HG02610 (cell line): ENCODE measurements around the gene RPL31.
A peak's percentile ranks its signal among the peaks of the same experiment; 100 is the strongest.

ENCODE experiments used
- ATAC-seq: cut with Tn5 transposase; IDR thresholded peaks from one replicate; pipeline ENCODE4 v1.9.1; 2021; ENCODE audit warnings: mild to moderate bottlenecking, moderate library complexity; ENCODE audit not compliant: unreplicated experiment

The RPL31 gene

GRCh38 chr2:100974712-100975520, 27.2 kb upstream of the RPL31 start:
- ATAC-seq: no peak

DNA sequence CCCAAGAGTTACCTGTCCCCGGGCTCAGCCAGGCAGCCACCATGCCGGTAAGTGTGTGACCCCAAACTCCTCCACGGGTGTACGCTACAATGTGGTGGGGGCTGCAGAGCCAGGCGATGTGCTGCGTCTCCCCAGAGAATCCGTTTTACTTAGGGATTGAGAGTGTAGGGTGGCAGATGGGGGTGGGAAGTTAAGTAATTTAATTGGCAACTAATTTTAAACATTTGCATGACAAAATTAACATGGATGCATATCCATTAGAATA, 26.6 kb upstream of the RPL31 start:
- no peak for ATAC-seq

DNA sequence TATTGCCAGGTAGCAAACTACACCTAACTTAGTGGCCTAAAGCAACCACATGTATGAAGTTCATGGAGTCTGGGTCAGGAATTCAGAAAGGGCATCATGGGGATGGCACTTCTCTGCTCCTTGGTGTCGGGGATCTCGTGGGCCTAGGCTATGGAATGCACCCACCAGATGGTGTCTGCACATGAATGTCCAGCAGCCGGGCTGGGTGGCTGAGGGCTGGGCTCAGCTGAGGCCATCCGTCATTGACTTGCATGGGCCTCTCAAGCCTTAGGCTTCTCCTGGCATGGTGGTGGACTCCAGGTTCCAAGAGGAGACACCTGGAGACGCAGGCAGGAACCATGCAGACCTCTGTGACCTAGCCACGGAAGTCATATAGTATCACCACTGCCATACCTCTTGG, 26.0 kb upstream of the RPL31 start:
- ATAC-seq: no peak

DNA sequence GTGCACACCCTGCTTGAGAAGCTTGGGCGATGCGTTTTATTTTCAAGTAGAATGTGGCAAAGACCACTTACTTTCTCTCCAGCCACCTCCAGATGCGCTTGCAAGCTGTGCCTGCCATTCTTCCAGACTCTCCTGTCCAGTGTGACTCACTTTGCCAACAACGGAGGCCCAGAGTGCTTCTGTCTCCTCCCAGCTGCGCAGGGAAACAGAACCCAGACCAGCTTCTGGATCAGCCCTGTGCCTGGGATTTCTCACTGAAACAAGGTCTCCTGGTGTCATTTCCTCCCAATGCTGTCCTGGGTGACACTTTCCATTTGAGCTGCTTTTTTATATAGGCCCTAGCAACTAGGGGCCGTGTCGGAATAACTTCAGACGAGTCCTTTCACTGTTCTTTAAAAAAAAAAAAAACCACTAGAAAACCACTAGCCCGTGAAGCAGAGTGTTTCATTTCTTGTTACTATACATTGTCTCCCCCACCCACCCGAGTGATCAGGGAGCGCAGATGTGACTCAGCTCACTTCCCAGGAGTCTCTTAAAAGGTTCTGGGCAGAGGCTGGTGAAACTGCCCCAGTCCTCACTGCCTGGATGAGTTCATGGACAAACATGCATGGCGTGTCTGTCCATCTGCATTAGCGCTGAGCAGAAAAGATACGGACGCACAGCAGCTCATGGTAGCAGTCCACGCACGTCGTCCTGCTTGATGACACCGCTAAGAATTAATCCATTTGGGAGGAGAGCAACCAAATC, 25.3 kb upstream of the RPL31 start:
- peak; percentile 68 for ATAC-seq

DNA sequence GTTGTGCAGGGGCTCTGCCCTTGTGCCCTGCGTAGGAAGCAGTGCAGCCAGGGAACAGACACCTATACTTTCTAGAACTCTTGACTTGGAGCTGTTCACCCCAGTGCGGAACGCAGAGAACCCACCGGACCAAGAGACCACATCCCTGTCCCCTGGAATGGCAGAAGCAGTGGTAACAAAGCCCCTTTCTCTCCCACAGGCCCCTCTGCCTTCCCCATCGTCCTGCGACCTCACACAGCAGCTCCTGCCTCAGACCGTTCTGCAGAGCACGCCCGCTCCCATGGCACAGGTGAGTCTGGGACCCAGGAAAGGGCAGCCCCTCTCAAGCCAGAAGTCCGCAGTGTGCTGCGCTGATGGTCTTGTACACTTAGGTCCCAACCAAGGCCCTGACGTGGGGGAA, 24.6 kb upstream of the RPL31 start:
- ATAC-seq: no peak

DNA sequence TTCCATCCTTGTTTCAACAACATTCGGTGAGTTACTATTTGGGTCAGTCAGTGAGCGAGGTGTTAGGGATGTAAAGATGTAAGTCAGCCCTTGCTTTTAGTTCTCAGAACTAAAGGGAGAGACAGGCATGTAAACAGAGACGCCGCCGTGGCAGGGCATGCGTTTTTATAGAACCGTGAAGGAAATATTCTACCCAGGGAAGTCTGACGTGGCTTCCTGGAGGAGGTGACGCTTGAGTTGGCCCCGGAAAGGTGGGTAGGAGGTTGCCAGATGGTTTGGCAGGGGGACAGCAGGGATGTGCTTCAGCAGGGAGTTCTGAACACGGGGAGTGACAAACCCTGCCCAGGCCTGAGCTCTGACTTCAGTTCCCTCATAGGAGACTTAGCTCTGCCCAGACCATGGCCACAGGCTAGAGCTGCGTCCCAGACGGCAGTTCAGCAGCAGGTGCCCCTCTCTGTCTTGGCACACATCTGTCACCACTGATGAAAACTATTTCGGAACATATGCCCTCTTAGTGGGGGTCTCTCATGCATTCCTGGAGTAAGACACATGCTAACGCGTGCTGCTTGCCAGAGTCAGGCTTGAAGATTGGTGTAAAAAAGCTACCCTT, 23.4 kb upstream of the RPL31 start:
- no peak for ATAC-seq

DNA sequence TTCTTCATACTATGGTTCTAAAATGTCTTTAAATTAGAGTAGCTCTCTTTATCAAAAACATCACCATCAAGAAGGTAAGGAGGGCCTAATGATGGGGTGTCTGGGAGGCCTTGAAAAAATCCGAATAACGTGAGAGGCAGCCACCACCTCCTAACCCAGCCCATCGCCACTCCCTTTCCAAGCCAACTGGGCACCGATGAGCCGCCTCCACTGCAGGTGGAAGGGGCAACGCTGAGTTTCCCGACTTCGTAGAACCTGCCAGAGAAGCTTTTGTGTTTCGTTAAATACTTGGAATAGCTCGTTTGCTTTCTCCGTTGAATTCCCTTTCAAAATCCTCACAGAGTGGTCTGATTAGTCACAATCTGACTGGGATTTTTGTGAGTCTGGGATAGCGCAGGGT, 22.0 kb upstream of the RPL31 start:
- no peak for ATAC-seq

DNA sequence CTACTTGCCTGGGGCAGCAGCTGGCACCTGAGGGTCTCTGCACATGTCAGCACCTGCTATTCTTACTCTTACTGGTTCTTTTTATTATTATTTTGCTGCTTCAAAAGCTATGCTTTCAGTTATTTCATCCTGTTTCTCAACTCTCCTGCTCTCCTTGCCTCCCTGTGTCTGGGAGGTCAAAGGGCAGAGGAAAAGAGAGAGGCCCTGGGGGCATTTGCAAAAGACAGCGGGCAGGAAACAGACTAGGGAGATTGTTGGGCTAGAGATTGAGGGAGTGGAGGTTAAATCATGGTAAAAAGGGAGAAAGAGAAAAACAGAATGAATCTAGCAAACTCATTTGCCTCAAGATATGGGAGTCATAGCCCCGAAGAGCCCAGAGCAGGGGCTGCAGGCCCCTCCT, 21.1 kb upstream of the RPL31 start:
- no peak for ATAC-seq

DNA sequence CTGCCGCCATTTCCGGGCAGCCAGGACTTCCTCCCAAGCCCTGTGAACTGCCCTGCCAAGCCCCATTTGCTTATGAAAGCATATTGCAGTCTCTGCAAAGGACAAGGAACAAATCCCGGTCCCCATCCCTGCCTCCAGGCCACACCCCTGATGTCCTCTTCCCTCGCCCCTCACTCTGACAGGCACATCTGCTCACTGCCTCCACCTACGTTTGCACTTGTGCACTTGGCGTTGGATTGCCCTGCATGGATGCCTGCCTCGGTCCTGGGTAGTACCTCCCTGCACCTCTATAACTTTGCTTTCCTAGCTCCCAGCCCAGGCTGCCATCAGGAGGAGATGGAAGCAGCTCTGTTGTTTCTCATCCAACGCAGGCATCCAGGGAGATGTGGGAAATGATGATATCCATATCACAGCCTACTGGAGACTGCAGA, 19.6 kb upstream of the RPL31 start:
- ATAC-seq: no peak

DNA sequence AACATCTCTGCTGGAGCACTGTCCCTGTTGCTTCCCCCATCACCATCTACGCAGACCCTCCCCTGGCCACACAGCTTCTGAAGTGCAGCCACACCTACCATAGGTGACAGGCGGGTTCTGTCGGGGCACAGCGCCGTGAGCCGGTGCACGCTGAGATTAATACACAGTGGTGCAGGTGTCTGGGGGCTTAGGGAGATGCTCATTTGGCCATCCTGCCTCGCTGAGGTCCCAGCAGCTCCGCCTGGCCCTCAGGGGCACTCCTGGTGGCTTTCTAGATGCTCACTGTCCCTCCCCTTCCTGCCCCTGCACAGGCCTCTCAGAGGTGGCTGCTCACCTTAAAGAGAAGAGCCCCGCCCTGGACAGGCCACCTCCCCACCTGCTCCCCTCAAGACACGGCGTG, 18.9 kb upstream of the RPL31 start:
- no peak for ATAC-seq

GRCh38 chr2:100983684-100984310, 18.3 kb upstream of the RPL31 start:
- ATAC-seq: no peak

DNA sequence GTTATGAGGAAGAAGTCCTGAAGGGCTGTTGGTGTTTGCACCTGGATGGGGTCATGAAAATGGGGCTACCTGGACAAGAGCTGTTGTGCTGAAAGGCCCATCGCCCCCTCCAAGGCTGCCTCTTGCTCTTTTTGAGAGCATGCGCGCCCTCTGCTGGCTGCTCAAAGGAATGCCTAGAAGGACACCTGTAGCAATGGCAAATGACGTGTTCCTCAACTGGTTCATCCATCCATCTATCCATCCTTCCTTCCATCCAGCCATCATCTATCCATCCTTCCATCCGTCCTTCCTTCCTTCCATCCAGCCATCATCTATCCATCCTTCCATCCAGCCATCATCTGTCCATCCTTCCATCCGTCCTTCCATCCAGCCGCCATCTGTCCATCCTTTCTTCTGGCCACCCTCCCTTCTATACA, 17.2 kb upstream of the RPL31 start:
- ATAC-seq: no peak

DNA sequence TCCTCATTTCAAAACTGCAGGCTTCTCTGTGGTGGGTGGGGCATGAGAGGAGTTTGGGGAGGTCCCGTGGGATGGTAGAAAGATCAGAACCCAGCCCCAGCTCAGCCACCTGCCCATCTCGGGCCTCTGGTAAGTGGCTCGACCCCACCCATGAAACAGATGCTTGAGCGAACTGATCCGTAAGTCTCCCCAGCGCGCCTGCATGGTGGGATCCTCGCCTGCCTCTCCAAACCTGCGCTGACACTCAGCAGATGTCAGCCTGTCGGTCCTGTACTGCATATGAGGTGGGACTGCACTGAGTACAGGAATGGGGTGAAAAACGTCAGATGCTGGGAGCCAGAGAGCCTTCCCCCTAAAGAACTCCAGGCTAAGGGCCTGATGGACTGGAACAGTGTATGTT, 15.9 kb upstream of the RPL31 start:
- ATAC-seq: no peak

DNA sequence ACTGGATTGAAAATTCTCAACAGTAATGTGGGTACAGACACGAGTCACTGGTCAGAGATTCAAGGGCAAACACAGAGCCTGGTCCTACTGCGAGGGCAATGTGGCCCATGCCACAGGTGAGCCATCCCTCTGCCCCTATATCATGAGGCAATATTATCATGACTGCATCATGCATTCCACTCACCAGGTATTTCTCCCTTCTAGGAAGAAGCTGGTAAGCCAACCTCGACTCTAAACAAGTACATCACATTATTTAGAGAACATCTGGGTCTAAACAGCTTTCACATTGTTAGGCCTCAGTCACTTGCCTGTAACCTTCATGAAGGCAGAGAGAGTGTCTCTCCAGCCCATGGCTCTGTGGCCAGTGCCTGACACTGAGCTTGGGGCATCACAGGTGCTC, 14.6 kb upstream of the RPL31 start:
- ATAC-seq: no peak

- ATAC-seq: no peak
Observed at GRCh38 chr2:100987974-100988373, 14.1 kb upstream of the RPL31 start.

DNA sequence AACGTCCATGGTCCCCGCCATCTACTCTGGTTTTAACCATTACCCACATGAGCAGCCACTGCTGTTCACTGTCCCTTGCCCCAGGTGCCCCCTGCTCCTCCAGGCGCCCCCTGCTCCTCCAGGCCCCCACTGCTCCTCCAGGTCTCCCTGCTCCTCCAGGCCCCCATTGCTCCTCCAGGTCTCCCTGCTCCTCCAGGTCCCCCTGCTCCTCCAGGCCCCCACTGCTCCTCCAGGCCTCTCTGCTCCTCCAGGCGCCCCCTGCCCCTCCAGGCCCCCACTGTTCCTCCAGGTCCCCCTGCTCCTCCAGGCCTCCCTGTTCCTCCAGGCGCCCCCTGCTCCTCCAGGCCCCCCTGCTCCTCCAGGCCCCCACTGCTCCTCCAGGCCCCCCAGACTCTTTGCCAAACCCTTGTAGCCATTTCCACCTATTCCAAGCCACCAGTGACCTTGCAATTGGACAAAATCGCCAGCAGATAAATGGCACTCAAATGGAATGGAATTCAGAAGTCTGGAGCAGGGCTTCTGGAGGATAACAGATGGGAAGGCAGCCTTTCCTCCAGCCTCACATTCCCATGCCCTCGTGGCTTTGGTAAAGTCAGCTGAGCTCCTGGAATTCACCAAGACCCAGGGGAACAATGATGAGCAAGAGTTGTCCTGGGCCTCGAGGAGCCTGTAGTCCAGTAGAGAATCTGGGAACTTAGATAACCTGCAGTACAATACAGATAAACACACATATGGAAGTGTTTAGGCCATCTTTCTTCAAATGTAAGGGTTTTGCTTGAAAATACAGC, 13.3 kb upstream of the RPL31 start:
- ATAC-seq: no peak

DNA sequence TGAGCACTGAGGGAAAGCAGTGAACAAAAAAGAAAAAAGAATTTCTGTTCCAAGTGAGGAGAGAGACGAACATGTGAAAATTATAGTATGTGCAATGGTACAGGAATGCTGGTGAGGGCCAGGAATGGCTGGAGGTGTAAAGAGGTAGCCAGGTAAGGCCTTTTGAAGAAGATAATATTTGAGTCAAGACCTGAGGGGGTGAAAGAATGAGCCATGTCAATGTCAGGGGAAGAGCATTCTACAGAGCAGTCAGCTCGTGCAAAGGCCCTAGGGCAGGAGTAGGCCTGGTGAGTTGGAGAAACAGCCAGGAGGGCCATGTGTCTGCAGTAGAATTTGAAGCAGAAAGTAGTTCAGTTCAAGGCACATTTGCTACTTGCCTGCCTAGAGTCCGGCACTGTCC, 12.4 kb upstream of the RPL31 start:
- ATAC-seq: no peak

- no peak for ATAC-seq
Observed at GRCh38 chr2:100990166-100990565, 11.9 kb upstream of the RPL31 start.

- ATAC-seq: no peak
Observed at GRCh38 chr2:100990650-100991403, 11.3 kb upstream of the RPL31 start.

- no peak for ATAC-seq
Observed at GRCh38 chr2:100991404-100991773, 10.7 kb upstream of the RPL31 start.
